Thyroid gland (tissue), 4 donors: Measurements from ENCODE around the gene MYO18A.

Source experiments
- CTCF ChIP-seq, 6 experiments: fragments of 200-600 bp in 3 of 6; fragments of 450-650 bp in 3 of 6; sonication (generic) in 3 of 6; IDR thresholded peaks; one replicate each; pipeline ENCODE4 v1.5.1; 2016 to 2019; ENCODE audit warnings: antibody characterized with exemption in 6 of 6, mild to moderate bottlenecking in 2 of 6, inconsistent platforms in 1 of 6, moderate library complexity in 1 of 6
- POLR2A ChIP-seq, 2 donors: fragments of 450-650 bp; IDR thresholded peaks; one replicate each; pipeline ENCODE4 v1.6.1; 2017; ENCODE audit warnings: antibody characterized with exemption in 2 of 2, mild to moderate bottlenecking in 2 of 2, moderate library complexity in 1 of 2

- TF ChIP-seq CTCF (IDR thresholded peaks at IDR 0.05) (no peak), POLR2A (IDR thresholded peaks at IDR 0.05) (no peak)
Observed at GRCh38 chr17:29108823-29109476, 71.2 kb downstream of the MYO18A start.
